Ovary (tissue), 10 donors: ENCODE measurements around the gene RHOA. TPM values are rescaled to one million over a fixed set of nuclear protein-coding genes. Genes with fewer than 3 reads are reported as not detected.

Source experiments
- DNase-seq, 5 donors: peaks; one replicate each; pipeline ENCODE4 v3.0.0-alpha.2; 2019 to 2020
- H3K27ac ChIP-seq, 2 donors: fragments of 200-600 bp; one replicate each; pipeline versions ENCODE4 v1.5.1 to v1.8.0; 2019 to 2022
- H3K27me3 ChIP-seq: fragments of 200-600 bp; one replicate; pipeline ENCODE4 v1.8.0; 2022
- H3K36me3 ChIP-seq: fragments of 200-600 bp; sonication (generic); one replicate; pipeline ENCODE4 v1.5.1; 2019
- H3K4me1 ChIP-seq: one replicate; pipeline ENCODE4 v1.8.1; 2013; ENCODE audit warnings: mild to moderate bottlenecking, moderate library complexity; ENCODE audit not compliant: insufficient read depth
- H3K4me3 ChIP-seq: fragments of 200-600 bp; sonication (generic); one replicate; pipeline ENCODE4 v1.5.1; 2017
- H3K9me3 ChIP-seq, 2 donors: fragments of 200-600 bp in 1 of 2; sonication (generic) in 1 of 2; one replicate each; pipeline versions ENCODE4 v1.5.1 to v1.8.1; 2013 to 2019; ENCODE audit warnings: mild to moderate bottlenecking in 1 of 2, moderate library complexity in 1 of 2
- EP300 ChIP-seq: sonication (generic); formaldehyde crosslinking; IDR thresholded peaks from one replicate; pipeline ENCODE4 v1.6.1; 2017; ENCODE audit warnings: antibody characterized with exemption
- POLR2A ChIP-seq: fragments of 450-650 bp; IDR thresholded peaks from one replicate; pipeline ENCODE4 v1.6.1; 2017; ENCODE audit warnings: antibody characterized with exemption, mild to moderate bottlenecking, moderate library complexity
- WGBS, 3 donors: extraction: QIAGEN DNeasy Blood & Tissue Kit in 1 of 3; methylation state at CpG; one replicate each; pipeline versions ENCODE4 v1.1.5 to v1.1.7; 2013 to 2017; 5-methylcytosine and 5-hydroxymethylcytosine counted together
- intact Hi-C, 4 donors: fragments of 100-400 bp; cut with DNase I; formaldehyde crosslinking; loops; one replicate each; pipeline versions ENCODE4 v1.11.0 to v1.15.1; 2022 to 2023
- long read RNA-seq, 3 donors: library from polyadenylated mRNA in 2 of 3; unstranded in 2 of 3; transcript quantifications; one replicate each; pipeline ENCODE4 v2.0.0 and lab custom pipeline, GENCODE V29; 2021 to 2026
- polyA plus RNA-seq, 2 donors: library from polyadenylated mRNA; stranded (reverse); fragments of 200-250 nt in 1 of 2; fragments of 350-450 nt in 1 of 2; fragmentation: Illumina TruSeq in 1 of 2; extraction: RNeasy Lipid Tissue Mini Kit (QIAGEN cat#74804) in 1 of 2; gene quantifications; one replicate each; pipeline ENCODE4 v1.2.3, GENCODE V29; 2013 to 2014
- total RNA-seq, 7 donors: library from RNA; depleted of rRNA in 2 of 7; stranded (reverse); fragments of >200 nt in 2 of 7; fragmentation: NEBNext Ultra II Directional in 3 of 7; extraction: Animal tissue kit (Norgen Biotek cat#: 25700) in 3 of 7; gene quantifications; one replicate each; pipeline versions ENCODE4 v1.1.0 to v1.2.4, GENCODE V29; 2016 to 2023
- TF ChIP-seq, protein P1 (sequence below), 3 donors: fragments of 450-650 bp in 2 of 3; fragments of 200-600 bp in 1 of 3; IDR thresholded peaks; one replicate each; pipeline versions ENCODE4 v1.5.1 to v1.8.0; 2016 to 2022; ENCODE audit warnings: antibody characterized with exemption in 3 of 3, mild to moderate bottlenecking in 1 of 3
- donor health status: DM: no; HTN: no; CAD: no; lungs with moderate emphysema.
- donor health status: DM: no; HTN: no; CAD: no.
- donor health status: Bipolar disorder and iron deficiency.
- donor health status: DM: yes; HTN: yes; CAD: no.
- donor health status: DM: no; HTN: no; CAD: no.
- donor health status: DM: yes; HTN: yes; CAD: no.

The RHOA gene
- total RNA-seq (100 to 1,000 TPM; 293 to 563 (median 439) TPM), polyA plus RNA-seq (100 to 1,000 TPM; 297 to 878 TPM)
- long read RNA-seq, donor 1, transcript RHOA-202 (5 exons, 2,031 nt) = major isoform, 2,341 of 2,526 reads
- long read RNA-seq, donor 1, transcript RHOA-203 (6 exons, 961 nt) = minor isoform, 26 of 2,526 reads
- long read RNA-seq, donor 1, transcript RHOA-206 (4 exons, 889 nt) = minor isoform, 10 of 2,526 reads
- long read RNA-seq, donor 1, partial matches to known transcripts = 84 of 2,526 reads
- long read RNA-seq, donor 1, other reads (novel, unspliced or antisense) = 65 of 2,526 reads
- long read RNA-seq, donor 2, transcript RHOA-202 (5 exons, 2,031 nt) = major isoform, 191 of 230 reads
- long read RNA-seq, donor 2, partial matches to known transcripts = 19 of 230 reads
- long read RNA-seq, donor 2, other reads (novel, unspliced or antisense) = 19 of 230 reads
- long read RNA-seq, donor 3, transcript RHOA-202 (5 exons, 2,031 nt) = major isoform, 912 of 962 reads
- long read RNA-seq, donor 3, transcript RHOA-206 (4 exons, 889 nt) = minor isoform, 7 of 962 reads
- long read RNA-seq, donor 3, partial matches to known transcripts = 18 of 962 reads
- long read RNA-seq, donor 3, other reads (novel, unspliced or antisense) = 22 of 962 reads

DNA sequence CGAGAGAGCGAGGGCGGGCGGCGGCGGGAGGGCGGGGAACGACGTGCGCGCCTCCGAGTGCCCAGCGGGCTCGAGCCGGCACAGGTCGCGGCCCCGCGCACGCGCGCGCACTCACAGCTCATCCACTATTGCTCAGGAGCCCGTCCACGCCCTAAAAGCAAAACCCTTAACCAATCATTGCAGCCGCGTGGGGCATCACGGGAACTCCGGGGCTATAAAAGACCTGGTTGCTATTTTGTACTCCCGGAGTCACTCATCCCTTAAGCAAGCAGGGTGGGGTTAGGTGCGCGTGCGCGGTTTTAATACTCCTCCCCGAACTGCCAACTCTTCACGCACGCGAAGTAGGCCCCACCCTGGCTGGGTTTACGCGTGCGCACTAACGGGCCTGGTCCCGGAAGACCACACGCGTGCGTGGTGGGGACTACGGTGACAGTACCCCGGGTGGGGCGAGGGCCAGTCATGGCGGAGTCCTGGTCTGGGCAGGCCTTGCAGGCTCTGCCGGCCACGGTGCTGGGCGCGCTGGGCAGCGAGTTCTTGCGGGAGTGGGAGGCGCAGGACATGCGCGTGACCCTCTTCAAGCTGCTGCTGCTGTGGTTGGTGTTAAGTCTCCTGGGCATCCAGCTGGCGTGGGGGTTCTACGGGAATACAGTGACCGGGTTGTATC lies at the start of gene RHOA, which contains the start of gene TCTA:
Gene RHOA, minus strand, starts transcription at position 9 of the 664 bp plus-strand sequence. CDS start 36,387 bp downstream, outside the sequence.
Gene TCTA, plus strand, starts transcription at position 456 of the 664 bp plus-strand sequence. Its CDS starts 4 bp downstream, at position 460.
- peaks cover 11% of the 10 kb centered on the region for H3K4me1 ChIP-seq
- no peaks in the 10 kb centered on the region for H3K27me3 ChIP-seq
- no peaks in the 10 kb centered on the region for H3K36me3 ChIP-seq
- TF ChIP-seq POLR2A (peak; percentile 82), EP300 (peak; percentile 66)
- TF ChIP-seq, protein P1, sequence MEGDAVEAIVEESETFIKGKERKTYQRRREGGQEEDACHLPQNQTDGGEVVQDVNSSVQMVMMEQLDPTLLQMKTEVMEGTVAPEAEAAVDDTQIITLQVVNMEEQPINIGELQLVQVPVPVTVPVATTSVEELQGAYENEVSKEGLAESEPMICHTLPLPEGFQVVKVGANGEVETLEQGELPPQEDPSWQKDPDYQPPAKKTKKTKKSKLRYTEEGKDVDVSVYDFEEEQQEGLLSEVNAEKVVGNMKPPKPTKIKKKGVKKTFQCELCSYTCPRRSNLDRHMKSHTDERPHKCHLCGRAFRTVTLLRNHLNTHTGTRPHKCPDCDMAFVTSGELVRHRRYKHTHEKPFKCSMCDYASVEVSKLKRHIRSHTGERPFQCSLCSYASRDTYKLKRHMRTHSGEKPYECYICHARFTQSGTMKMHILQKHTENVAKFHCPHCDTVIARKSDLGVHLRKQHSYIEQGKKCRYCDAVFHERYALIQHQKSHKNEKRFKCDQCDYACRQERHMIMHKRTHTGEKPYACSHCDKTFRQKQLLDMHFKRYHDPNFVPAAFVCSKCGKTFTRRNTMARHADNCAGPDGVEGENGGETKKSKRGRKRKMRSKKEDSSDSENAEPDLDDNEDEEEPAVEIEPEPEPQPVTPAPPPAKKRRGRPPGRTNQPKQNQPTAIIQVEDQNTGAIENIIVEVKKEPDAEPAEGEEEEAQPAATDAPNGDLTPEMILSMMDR (IDR thresholded peaks at IDR 0.05) = no peak
- WGBS, 3 donors = 0 to 1% (median 0%) methylated on average over 33 to 62 of the region's 62 CpGs
- peak within 1 kb of the TSS; percentile 84 for H3K4me3 ChIP-seq
- peak; percentile 98 to 99 (median 99) for DNase-seq
- H3K9me3 ChIP-seq = no peaks in the 10 kb centered on the region
- intact Hi-C loops = loop anchor here in 1 of 4 donors (5.0 to 10.0 kb wide), 2 partner anchors 53 to 55 kb away; partner anchors contain the start of gene GPX1
- peak within 1 kb of the TSS; percentile 91 to 98 for H3K27ac ChIP-seq

DNA sequence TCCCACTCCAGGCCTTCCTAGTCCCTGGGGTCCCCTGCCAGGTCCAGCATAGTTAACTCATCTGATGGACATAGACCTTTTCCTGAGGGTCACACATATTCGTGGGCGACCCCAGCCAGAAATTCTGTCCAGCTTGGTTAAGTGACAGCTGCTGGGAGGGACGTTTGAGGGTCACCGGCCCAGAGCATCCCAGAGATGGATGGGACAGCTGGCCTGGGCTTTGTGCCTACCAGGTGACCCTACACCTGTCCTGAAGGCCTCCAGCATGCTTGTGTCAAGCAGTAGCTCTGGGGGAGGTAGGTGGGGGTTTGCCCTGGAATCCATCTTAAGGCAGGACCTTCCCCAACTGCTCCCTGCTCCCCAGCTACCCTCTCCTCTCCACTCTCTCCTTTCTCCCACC lies 49.2 kb upstream of the RHOA start:
- TF ChIP-seq, protein P1 (IDR thresholded peaks at IDR 0.05) = no peak
- no peak for TF ChIP-seq POLR2A
- TF ChIP-seq EP300 = no peak
- 73 to 78% (median 74%) methylated on average over 4 of the region's 4 CpGs for WGBS, 3 donors
- intact Hi-C loops = loop anchor here in 1 of 4 donors (10.0 kb wide), 1 partner anchor 46 kb away; the partner anchor contains the start of genes RHOA and TCTA

DNA sequence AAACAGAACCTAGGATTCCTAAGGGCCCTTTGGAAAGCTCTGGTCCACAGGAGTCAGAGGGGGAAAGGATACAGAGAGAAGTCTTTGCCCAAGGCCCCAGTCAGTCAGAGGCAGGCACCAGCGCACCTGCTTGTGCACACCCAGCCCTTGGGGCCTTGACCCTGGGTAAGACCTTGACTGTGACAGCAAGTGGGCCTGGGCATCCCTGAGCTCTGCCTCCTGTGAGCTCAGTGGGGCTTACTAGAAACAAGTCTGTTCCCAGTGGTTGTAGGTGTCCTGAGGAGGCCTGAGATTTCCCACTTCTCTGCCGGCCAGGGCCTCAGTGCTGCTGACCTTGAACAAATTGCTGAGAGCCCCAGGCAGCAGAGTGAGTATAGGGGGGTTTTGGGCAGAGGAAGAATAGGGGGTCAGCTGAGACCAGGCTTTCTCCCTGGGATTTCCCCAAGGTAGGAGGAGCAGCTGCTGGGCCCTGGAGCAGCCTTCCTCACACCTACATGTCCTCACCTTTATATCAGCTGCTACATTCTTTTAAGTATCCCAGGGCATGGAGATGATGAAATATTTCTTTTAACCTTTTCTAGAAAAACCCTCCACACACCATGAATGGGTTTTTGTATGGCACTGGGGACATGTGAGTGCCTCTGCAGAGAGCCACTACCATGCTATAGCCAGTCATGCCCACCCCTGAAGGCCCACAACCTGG lies 48.6 kb upstream of the RHOA start:
- no peak for DNase-seq
- TF ChIP-seq, protein P1 (IDR thresholded peaks at IDR 0.05) = no peak
- no peak for TF ChIP-seq EP300
- no peak for TF ChIP-seq POLR2A
- intact Hi-C loops = loop anchor here in 1 of 4 donors (10.0 kb wide), 1 partner anchor 46 kb away; the partner anchor contains the start of genes RHOA and TCTA
- WGBS, 3 donors = 37 to 57% (median 40%) methylated on average over 2 of the region's 2 CpGs
- Histone ChIP-seq H3K4me3 (no peak overlapping the region), H3K9me3 (no peaks in the 10 kb centered on the region), H3K36me3 (no peaks in the 10 kb centered on the region), H3K27me3 (no peaks in the 10 kb centered on the region), H3K27ac (no peak overlapping the region), H3K4me1 (peaks cover 8% of the 10 kb centered on the region)

More for the DNA sequence above, 49.2 kb upstream of the RHOA start:
- Histone ChIP-seq H3K27me3 (no peaks in the 10 kb centered on the region), H3K36me3 (no peaks in the 10 kb centered on the region), H3K27ac (no peak overlapping the region), H3K4me1 (peaks cover 11% of the 10 kb centered on the region), H3K9me3 (no peaks in the 10 kb centered on the region), H3K4me3 (no peak overlapping the region)
- DNase-seq = no peak

DNA sequence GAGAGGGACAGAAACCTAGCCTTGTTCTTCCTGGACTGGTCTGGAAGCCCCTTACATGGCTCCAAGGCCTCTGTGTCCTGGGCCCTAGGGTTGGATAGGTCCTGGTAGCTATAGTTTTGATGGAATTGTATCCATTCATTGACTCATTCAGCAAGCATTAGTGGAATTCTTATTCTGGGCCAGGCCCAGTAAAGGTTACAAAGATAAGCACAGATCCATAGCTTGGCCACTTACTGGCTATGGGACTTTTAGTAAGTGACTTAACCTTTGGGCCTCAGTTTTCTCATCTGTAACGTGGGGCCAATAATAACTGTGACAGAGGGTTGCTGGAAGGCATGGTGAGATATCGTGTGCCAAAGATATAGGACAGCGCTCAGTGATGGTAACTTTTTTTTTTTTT lies 44.7 kb upstream of the RHOA start:
- Histone ChIP-seq H3K27ac (no peak overlapping the region), H3K9me3 (no peaks in the 10 kb centered on the region), H3K4me3 (no peak overlapping the region), H3K36me3 (no peaks in the 10 kb centered on the region), H3K27me3 (no peaks in the 10 kb centered on the region), H3K4me1 (peaks cover 5% of the 10 kb centered on the region)
- no peak for DNase-seq
- 81 to 86% (median 83%) methylated on average over 3 of the region's 3 CpGs for WGBS, 3 donors
- intact Hi-C loops = no loop called here
- TF ChIP-seq EP300 (no peak), POLR2A (no peak)
- TF ChIP-seq, protein P1 (IDR thresholded peaks at IDR 0.05) = no peak
